SU-DHL-6 (cell line): ENCODE measurements around the gene IFTAP.

Source experiments
- EZH2phosphoT487 ChIP-seq: fragments of 200-600 bp; sonication (generic), shearing (Covaris generic); conservative IDR thresholded peaks from 2 replicates; pipeline ENCODE4 v1.6.1; 2018; ENCODE audit warnings: mild to moderate bottlenecking, antibody characterized with exemption, low read length, moderate library complexity, mixed read lengths
- TF ChIP-seq, protein P1 (sequence below): fragments of 200-600 bp; sonication (generic); IDR thresholded peaks from one replicate; pipeline ENCODE4 v1.5.1; 2017; ENCODE audit warnings: antibody characterized with exemption, mild to moderate bottlenecking, low read length, moderate library complexity; ENCODE audit not compliant: insufficient read depth, poor library complexity, severe bottlenecking

DNA sequence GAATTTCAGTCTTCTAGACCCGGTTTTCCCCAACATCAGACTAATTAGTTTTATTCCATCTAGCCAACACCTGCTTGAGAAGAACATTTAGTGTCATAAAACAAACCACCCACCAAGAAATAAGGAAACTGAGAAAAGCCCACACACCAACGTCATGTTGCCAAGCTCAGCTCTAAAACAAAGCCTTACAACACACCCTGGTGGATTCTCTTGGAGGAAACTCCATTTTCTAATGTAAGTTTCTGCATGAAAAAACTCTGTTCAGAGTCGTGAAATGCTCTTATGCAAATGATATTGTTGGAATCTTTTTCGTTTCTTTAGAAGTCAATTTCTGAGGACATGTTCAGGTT lies 108.7 kb downstream of the IFTAP start:
- TF ChIP-seq, protein P1, sequence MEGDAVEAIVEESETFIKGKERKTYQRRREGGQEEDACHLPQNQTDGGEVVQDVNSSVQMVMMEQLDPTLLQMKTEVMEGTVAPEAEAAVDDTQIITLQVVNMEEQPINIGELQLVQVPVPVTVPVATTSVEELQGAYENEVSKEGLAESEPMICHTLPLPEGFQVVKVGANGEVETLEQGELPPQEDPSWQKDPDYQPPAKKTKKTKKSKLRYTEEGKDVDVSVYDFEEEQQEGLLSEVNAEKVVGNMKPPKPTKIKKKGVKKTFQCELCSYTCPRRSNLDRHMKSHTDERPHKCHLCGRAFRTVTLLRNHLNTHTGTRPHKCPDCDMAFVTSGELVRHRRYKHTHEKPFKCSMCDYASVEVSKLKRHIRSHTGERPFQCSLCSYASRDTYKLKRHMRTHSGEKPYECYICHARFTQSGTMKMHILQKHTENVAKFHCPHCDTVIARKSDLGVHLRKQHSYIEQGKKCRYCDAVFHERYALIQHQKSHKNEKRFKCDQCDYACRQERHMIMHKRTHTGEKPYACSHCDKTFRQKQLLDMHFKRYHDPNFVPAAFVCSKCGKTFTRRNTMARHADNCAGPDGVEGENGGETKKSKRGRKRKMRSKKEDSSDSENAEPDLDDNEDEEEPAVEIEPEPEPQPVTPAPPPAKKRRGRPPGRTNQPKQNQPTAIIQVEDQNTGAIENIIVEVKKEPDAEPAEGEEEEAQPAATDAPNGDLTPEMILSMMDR: no peak
- TF ChIP-seq EZH2phosphoT487: no peak
